Tibial nerve (tissue), 4 donors: Measurements from ENCODE around the gene CCDC9.
A peak's percentile ranks its signal among the peaks of the same experiment; 100 is the strongest.

ENCODE experiments used
- CTCF ChIP-seq, 5 experiments: fragments of 200-600 bp in 3 of 5; fragments of 450-650 bp in 2 of 5; sonication (generic) in 3 of 5; IDR thresholded peaks; one replicate each; pipeline ENCODE4 v1.5.1; 2016 to 2019; ENCODE audit warnings: antibody characterized with exemption in 5 of 5, mild to moderate bottlenecking in 3 of 5, moderate library complexity in 2 of 5
- EP300 ChIP-seq, 2 donors: sonication (generic); formaldehyde crosslinking; IDR thresholded peaks; one replicate each; pipeline ENCODE4 v1.6.1; 2017; ENCODE audit warnings: antibody characterized with exemption in 2 of 2, mild to moderate bottlenecking in 1 of 2
- POLR2A ChIP-seq, 2 donors: fragments of 450-650 bp; IDR thresholded peaks; one replicate each; pipeline ENCODE4 v1.6.1; 2017; ENCODE audit warnings: antibody characterized with exemption in 2 of 2, mild to moderate bottlenecking in 2 of 2, moderate library complexity in 2 of 2

- TF ChIP-seq CTCF (IDR thresholded peaks at IDR 0.05) (peak; percentile 74 to 95 (median 86)), POLR2A (IDR thresholded peaks at IDR 0.05) (no peak), EP300 (IDR thresholded peaks at IDR 0.05) (no peak)
Measured at GRCh38 chr19:47284324-47284899, 28.1 kb downstream of the CCDC9 start.
